ENCODE data around the gene MLH3.

GRCh38 chr14:75063013-75063412 is 11.7 kb upstream of the MLH3 start:
- TF ChIP-seq, protein P1, sequence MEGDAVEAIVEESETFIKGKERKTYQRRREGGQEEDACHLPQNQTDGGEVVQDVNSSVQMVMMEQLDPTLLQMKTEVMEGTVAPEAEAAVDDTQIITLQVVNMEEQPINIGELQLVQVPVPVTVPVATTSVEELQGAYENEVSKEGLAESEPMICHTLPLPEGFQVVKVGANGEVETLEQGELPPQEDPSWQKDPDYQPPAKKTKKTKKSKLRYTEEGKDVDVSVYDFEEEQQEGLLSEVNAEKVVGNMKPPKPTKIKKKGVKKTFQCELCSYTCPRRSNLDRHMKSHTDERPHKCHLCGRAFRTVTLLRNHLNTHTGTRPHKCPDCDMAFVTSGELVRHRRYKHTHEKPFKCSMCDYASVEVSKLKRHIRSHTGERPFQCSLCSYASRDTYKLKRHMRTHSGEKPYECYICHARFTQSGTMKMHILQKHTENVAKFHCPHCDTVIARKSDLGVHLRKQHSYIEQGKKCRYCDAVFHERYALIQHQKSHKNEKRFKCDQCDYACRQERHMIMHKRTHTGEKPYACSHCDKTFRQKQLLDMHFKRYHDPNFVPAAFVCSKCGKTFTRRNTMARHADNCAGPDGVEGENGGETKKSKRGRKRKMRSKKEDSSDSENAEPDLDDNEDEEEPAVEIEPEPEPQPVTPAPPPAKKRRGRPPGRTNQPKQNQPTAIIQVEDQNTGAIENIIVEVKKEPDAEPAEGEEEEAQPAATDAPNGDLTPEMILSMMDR (IDR thresholded peaks at IDR 0.05): no peak
- no peak for TF ChIP-seq EZH2phosphoT487 (IDR thresholded peaks at IDR 0.05)

Measured in neural progenitor cell (in vitro differentiated cells).